IPS DF 19.7 (cell line): ENCODE measurements around the gene EFS.
"Not testable (repeated sequence)": the region's sequence is repeated elsewhere in the genome, so short reads cannot be mapped to it uniquely, and the experiment has no call there.

Experiments
- DNase-seq: peaks from one replicate; pipeline ENCODE4 v3.0.0-alpha.2; 2013; ENCODE audit warnings: low read depth, low spot score

EFS gene, protein sequence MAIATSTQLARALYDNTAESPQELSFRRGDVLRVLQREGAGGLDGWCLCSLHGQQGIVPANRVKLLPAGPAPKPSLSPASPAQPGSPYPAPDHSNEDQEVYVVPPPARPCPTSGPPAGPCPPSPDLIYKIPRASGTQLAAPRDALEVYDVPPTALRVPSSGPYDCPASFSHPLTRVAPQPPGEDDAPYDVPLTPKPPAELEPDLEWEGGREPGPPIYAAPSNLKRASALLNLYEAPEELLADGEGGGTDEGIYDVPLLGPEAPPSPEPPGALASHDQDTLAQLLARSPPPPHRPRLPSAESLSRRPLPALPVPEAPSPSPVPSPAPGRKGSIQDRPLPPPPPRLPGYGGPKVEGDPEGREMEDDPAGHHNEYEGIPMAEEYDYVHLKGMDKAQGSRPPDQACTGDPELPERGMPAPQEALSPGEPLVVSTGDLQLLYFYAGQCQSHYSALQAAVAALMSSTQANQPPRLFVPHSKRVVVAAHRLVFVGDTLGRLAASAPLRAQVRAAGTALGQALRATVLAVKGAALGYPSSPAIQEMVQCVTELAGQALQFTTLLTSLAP

DNA sequence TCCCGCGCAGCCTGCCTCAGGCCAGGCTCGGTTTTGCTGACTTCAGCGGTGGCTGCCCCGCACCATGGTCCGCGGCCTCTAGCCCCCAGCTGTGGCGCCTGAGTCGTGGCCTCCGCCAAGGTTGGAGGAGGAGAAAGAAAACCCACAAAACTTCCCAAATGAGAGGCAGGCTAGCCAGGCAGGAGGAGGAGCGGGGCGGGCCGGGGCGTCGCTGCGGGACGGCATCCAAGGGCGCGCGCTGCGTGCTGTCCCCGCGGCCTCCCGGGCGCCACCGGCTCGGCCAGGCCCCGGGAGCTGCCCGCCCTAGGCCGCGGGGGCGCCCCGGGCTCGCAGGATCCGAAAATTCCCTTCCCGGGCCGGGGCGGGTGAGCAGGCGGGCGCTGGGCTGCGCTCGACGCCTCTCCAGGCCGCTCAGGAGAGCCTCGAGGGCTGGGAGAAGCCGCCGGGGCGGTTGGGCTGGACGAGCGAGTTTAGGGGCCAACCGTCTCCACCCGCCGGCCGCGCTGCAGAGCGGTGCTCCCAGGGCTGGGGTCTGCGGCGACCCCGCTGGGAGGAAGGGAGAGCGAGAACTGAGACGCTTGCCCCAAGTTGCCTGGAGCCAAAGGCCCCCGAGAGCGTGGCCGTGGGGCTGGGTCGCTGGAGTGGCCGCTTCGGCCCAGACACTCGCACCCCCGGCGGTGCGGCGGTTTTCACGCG, at the start of gene EFS:
TSS of gene EFS (minus strand) at position 137 of the 696 bp plus-strand sequence. CDS start 147 bp downstream, outside the sequence.
- no peak for DNase-seq

GRCh38 chr14:23414254-23414653, 49.3 kb upstream of the EFS start:
- no peak for DNase-seq

GRCh38 chr14:23413681-23414080, 48.7 kb upstream of the EFS start:
- no peak for DNase-seq

DNA sequence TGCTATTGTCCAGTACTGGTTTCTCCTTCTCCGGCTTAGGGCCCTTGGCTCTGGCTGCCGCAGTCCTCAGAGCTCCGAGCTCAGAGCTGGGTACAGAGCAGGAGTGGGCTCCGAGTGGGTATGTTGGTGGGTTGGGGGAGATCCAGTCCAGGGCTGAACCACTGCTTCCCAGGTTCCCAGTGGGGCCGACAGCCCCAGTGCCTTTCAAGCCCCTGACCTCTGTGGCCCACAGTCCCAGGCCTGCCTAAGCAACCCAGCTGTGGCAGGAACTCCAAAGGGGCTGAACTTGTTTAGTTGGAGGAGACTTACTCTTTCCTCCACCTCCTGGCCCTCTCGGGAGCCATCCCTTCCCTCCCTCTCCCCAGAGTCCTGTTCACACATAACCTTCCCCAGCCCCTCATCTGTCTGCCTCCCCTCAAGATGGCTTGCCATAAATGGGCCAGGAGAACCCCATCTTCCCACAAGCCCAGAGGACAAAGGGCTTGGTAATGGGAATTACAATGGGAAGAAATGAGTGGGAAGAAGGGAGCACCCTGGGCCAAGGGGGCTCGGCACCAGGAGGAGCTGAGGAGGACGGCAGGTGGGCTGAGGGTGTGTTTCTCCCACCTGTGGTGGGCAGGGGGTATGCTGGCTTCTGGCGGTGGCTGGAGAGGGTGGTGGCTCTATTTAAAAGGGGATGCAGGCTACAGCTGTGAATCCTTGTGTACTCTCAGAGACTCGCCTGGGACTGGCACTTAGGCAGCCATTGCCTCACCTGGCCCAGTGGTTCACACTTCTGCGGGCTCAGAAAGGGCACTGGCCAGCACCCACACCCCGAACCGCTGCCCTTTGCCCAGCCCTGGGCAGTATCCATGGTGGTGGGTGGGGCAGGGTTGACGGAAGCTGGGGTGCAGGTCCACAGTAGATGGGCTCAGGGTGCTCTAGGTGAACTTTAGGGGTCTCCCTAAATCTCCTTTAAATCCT, 46.9 kb upstream of the EFS start:
- DNase-seq: no peak

- DNase-seq: no peak
Measured at GRCh38 chr14:23409966-23410635, 45.1 kb upstream of the EFS start.

GRCh38 chr14:23409475-23409874, 44.5 kb upstream of the EFS start:
- DNase-seq: no peak

GRCh38 chr14:23408307-23408630, 43.3 kb upstream of the EFS start:
- no peak for DNase-seq

DNA sequence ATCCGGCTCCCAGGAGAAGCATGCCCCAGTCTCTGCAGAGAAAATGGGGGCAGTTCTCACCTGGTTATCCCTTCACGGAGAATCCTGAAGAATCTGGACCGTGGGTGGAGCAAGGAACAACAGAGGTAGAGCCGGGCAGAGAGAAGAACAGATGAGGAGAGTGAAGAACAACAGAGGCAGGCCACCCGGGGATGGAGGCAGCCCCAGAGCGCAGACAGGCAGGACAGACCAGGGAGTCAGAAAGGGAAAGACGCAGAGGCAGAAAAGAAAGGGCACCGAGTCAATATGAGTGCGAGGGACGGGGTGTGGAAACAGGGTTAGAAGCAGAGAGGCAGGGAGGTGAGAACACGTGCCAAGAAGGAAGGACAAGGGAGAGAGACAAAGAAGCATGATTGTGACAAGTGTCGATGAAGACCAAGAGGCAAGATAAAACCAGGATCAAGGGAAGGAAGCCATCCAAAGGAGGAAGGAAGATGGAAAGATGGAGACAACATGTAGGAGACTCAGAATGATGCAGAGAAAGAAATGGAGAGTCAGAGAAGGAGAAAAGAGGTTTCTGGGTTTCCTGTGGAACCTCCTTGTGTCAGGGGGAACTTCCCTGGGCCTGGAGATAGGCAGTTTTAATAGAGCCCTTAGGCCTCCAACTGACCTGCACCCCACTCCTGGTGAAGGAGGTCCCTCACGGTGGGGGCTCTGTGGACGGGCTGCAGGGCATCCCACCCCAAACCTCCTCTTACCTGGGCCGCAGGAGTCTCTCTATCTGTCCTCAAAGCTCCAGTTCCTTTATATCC, 42.7 kb upstream of the EFS start, which contains the start of gene MYH6:
TSS of gene MYH6 (minus strand) at position 758 of the 791 bp plus-strand sequence. CDS start 1,050 bp downstream, outside the sequence.
- no peak for DNase-seq

DNA sequence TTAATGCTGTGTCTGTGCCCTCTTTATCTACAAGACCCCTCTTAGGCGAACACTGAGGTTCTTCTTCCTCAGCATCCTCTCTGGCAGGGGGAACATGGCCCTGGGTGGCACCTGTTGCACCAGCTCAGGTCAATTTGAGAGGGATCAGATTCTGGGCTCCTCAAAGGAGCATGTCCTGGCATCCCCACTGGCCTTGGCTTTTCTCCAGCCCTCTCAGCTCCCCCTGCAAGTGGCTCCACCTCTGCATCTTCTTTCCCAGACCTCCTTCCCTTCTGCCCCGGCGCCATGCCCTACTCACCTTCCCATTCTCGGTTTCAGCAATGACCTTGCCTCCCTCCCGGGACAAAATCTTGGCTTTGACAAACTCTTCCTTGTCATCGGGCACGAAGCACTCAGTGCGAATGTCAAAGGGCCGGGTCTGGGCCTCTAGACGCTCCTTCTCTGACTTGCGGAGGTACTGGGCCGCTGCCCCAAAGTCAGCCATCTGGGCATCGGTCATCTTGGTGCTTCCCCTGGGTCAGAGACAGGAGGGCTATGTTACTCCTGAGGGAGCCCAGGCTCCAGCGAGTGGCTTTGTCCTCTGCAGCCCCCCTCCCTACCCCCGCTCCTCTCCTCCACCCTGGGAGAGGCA, 41.9 kb upstream of the EFS start:
- no peak for DNase-seq

GRCh38 chr14:23406244-23406643, 41.3 kb upstream of the EFS start:
- no peak for DNase-seq

DNA sequence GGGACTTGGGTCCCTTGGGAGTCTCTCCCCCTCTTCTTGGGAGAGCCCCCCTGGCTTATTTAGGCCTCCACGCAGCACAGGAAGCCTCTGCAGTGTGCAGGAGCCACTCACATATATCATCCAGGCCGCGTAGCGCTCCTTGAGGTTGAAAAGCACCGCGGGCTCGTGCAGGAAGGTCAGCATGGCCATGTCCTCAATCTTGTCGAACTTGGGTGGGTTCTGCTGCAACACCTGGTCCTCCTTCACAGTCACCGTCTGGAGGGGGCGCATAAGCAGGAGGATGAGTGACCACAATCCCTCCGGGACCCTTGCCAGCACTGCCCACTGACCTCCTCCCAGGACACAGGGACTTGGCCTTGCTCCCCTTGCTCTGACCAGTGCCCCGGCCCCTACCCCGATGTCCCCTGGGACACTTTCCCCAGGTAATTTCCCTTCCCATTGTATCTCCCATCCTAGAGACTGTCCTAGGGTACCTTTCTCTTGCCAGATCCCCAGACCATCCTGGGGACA, 40.6 kb upstream of the EFS start:
- DNase-seq: no peak

DNA sequence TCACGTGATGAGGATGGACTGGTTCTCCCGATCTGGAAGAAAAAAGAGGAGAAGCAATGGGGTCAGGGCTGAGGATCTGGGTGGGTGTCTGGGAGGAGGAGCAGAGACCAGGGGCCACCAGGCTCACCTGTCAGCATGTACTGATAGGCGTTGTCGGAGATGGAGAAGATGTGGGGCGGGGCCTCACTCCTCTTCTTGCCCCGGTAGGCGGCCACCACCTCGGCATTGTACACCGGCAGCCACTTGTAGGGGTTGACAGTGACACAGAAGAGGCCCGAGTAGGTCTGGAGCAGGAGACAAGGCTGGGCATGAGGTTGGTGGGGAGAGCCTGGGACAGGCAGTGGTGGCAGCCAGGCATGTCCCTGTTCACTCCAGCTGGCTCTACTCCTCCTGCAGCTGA, 40.1 kb upstream of the EFS start:
- no peak for DNase-seq

DNA sequence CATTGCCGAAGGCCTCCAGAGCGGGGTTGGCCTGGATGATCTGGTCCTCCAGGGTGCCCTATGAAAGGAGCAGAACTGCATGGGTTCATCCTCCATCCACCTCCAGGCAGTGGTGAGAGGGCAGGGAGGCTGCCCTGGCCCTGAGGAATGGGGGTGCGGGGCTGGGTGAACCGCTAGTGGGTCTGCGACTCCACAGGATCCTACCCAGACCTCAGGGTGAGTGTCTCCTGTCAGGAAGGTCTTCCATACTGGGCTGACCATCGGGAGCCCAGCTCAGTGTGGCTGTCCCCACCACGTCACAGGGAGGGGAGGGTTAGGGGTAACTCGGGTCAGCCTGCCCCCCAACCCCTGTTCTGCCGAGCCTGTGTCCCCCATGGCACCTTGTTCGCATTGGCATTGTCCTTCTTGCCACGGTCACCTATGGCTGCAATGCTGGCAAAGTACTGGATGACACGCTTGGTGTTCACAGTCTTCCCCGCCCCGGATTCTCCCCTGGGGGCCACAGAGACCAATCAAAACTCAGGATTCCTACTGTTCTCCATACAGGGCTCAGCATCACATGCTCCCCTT, 39.4 kb upstream of the EFS start:
- DNase-seq: no peak

GRCh38 chr14:23403908-23404307, 38.9 kb upstream of the EFS start:
- no peak for DNase-seq

DNA sequence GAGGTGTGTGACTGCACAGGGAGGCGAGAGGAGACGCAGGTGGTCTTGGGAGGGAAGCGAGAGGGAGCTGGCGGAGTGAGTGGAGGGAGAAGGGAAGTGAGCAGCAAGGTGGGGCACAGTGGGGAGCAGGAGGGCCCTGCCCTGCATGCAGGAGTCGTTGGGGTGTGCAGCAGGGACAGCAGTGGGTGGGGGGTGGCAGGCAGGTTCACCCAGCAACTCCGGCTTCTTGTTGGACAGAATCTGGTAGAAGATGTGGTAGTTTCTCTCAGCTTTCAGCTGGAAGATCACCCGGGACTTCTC, 38.1 kb upstream of the EFS start:
- no peak for DNase-seq

DNA sequence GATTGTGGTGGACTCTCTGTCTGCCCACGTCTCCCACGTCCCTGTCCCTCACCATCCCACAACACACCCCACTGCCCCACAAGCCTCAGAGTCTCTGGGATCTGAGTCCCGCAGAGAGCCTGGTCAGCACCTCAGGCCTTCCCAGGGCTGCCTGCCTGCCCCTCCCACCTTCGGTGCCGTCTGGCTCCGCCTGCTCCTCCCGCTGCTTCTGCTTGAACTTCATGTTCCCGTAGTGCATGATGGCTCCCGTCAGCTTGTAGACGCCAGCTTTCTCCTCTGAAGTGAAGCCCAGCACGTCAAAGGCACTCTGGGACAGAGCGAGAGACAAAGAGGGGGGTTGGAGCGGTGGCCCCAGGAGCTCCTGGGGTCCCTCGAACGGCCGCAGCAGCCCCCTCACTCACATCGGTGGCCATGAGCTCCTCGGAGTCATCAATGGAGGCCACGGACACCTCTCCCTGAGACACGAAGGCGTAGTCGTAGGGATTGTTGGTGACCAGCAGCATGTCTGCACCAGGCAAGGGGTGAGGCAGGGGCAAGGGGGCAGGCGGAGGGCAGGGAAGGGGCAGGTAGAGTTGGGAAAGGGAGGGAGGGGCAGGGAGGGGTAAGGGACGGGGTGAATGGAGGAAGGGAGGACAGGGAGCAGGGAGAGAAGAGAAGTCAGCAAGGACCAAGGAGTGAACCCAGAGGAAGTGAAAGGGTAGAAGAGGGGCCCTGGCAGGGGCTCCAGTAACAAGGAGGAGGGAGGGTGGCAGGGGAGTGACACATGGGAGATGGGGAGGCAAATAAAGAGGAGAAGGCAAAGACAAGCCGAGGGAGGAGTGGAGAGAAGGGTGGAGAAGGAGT, 37.5 kb upstream of the EFS start:
- DNase-seq: no peak

DNA sequence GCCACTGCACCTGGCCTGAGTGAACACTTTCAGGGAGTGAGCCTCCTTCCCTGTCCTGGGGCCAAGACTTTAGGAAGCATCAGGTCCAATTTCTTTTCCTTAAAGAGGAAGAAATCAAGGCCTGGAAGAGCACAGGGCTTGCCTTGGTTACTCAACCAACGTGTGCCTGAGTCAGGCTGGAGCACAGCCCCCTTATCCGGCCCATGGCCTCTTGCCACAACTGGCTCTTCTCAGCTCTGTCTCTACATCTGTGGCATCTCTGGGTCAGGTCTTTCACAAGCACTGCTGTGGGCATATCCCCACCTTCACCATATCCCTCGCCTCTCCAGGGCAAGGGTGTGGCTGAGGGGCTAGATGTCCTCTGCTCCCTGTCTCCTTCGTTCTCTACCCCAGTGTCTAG, 36.3 kb upstream of the EFS start:
- DNase-seq: no peak

- not testable (repeated sequence) for DNase-seq
Measured at GRCh38 chr14:23400496-23401149, 35.7 kb upstream of the EFS start.
